ENCODE data around the gene RSRC1. TPM values are rescaled to one million over a fixed set of nuclear protein-coding genes. Genes with fewer than 3 reads are reported as not detected.

Gene RSRC1
- total RNA-seq, 4 donors from 2014 or later, result 22.5 to 41.4 (median 32.9) TPM

DNA sequence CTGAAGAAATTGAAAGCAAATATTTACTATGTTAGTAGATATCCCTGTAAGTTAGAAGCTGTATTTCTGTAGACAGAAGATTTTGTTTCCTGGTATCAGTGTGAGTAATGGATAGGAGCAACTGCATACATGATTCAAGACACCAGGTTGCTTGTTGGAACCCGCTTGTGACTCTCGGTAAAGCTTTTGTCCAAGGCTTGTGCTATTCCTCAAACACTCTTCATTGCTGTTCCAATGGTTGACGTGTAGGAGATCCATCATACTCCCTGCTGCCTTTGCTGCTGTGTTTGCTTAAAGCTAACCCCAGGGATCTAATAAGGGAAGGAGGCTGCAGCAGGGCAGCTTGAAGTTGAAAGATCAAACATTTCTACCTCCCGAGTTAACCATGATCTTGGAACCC, 160.1 kb downstream of the RSRC1 start:
- H3K4me1 ChIP-seq, result peaks cover 0 to 24% (median 0%) of the 10 kb centered on the region in 3 donors
- peaks cover 0 to 33% (median 22%) of the 10 kb centered on the region in 3 donors for H3K9me3 ChIP-seq
- H3K27ac ChIP-seq, result peak overlapping the region; percentile 50 to 71 (median 55)
- DNase-seq, result no peak
- no peak overlapping the region for H3K4me3 ChIP-seq
- peaks cover 0 to 8% (median 0%) of the 10 kb centered on the region in 3 donors for H3K36me3 ChIP-seq
- TF ChIP-seq, protein P1, sequence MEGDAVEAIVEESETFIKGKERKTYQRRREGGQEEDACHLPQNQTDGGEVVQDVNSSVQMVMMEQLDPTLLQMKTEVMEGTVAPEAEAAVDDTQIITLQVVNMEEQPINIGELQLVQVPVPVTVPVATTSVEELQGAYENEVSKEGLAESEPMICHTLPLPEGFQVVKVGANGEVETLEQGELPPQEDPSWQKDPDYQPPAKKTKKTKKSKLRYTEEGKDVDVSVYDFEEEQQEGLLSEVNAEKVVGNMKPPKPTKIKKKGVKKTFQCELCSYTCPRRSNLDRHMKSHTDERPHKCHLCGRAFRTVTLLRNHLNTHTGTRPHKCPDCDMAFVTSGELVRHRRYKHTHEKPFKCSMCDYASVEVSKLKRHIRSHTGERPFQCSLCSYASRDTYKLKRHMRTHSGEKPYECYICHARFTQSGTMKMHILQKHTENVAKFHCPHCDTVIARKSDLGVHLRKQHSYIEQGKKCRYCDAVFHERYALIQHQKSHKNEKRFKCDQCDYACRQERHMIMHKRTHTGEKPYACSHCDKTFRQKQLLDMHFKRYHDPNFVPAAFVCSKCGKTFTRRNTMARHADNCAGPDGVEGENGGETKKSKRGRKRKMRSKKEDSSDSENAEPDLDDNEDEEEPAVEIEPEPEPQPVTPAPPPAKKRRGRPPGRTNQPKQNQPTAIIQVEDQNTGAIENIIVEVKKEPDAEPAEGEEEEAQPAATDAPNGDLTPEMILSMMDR (IDR thresholded peaks at IDR 0.05), result no peak
- no peak for TF ChIP-seq POLR2A (IDR thresholded peaks at IDR 0.05)
- intact Hi-C loops (cut with DNase I), result no loop called here
- no peaks in the 10 kb centered on the region for H3K27me3 ChIP-seq
- 41 to 47% methylated on average over 3 to 4 of the region's 4 CpGs for WGBS, 2 donors

DNA sequence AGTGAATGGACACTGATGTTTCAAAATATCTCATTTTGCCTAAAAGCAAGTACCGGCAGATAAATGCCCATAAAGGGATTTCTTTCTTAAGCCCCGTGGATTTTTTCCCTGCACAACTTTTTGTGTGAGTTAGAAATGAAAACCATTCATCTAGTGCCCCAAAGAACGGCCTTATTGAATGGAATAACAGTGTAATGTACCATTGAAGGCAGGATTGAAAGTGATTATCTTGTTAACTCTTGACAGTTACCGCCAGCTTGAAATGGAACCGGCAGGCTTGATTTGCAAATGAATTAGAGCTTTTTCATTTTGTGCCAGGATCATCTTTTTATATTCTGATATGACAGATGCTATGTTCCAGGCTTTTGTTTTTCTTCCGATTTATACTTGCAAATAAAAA, 162.2 kb downstream of the RSRC1 start:
- WGBS, 2 donors, result 43 to 52% methylated on average over 6 of the region's 6 CpGs
- H3K27ac ChIP-seq, result no peak overlapping the region
- intact Hi-C loops (cut with DNase I), result no loop called here
- no peak overlapping the region for H3K4me3 ChIP-seq
- peaks cover 0 to 13% (median 11%) of the 10 kb centered on the region in 3 donors for H3K9me3 ChIP-seq
- no peak for DNase-seq
- H3K27me3 ChIP-seq, result no peaks in the 10 kb centered on the region
- H3K36me3 ChIP-seq, result peaks cover 0 to under 1% (median 0%) of the 10 kb centered on the region in 3 donors
- TF ChIP-seq, protein P1 (IDR thresholded peaks at IDR 0.05), result no peak
- no peak for TF ChIP-seq POLR2A (IDR thresholded peaks at IDR 0.05)
- peaks cover 0 to 24% (median 0%) of the 10 kb centered on the region in 3 donors for H3K4me1 ChIP-seq

DNA sequence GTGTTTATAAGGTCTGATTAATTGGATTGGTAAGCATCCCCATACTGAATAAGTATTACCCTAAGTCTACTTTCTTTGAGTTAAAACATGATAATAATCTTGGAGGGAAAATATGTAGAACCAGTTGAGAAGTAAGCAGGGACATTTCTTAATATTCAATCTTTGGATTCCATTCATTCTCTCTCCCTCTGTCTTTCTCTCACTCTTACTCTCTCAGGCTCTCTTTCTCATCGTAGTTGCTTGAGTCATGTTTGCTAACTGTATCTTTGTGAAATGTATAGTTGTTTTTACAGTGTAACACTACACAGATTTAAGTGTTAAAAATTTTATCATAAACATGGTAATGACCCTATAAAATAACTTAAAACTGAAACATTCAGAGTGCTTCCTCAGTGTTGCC, 163.8 kb downstream of the RSRC1 start:
- no peak for TF ChIP-seq POLR2A (IDR thresholded peaks at IDR 0.05)
- TF ChIP-seq, protein P1 (IDR thresholded peaks at IDR 0.05), result no peak
- intact Hi-C loops (cut with DNase I), result no loop called here
- no peak for DNase-seq
- no peak overlapping the region for H3K27ac ChIP-seq
- 83 to 96% methylated on average over 1 of the region's 1 CpG for WGBS, 2 donors
- H3K4me3 ChIP-seq, result no peak overlapping the region
- no peaks in the 10 kb centered on the region for H3K27me3 ChIP-seq
- no peaks in the 10 kb centered on the region for H3K9me3 ChIP-seq
- H3K36me3 ChIP-seq, result peaks cover 0 to 7% (median 0%) of the 10 kb centered on the region in 3 donors
- peaks cover 0 to 24% (median 0%) of the 10 kb centered on the region in 3 donors for H3K4me1 ChIP-seq

DNA sequence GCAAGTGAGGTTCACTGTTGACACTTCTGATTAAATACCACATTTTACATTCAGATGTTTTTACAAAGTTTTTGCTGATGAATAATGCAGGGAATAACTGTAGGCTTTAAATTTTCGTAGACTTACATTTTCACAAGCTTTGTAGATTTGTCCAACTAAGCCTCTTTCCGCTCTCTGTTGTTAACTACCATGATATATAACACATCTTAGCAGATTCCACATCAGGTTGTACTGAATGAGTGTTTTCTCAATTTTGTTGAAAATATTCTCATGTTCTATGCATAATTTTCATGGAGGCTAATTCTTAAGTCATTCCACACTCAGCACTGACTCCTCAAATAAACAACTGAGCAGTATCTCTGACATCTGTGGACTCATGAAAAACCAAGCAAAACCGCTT, 168.3 kb downstream of the RSRC1 start:
- WGBS, 2 donors, result 93 to 95% methylated on average over 3 of the region's 3 CpGs
- intact Hi-C loops (cut with DNase I), result no loop called here
- no peaks in the 10 kb centered on the region for H3K27me3 ChIP-seq
- no peak overlapping the region for H3K27ac ChIP-seq
- TF ChIP-seq, protein P1 (IDR thresholded peaks at IDR 0.05), result no peak
- no peak for TF ChIP-seq POLR2A (IDR thresholded peaks at IDR 0.05)
- H3K4me1 ChIP-seq, result no peaks in the 10 kb centered on the region
- DNase-seq, result no peak
- H3K36me3 ChIP-seq, result peaks cover 0 to 7% (median 0%) of the 10 kb centered on the region in 3 donors
- H3K4me3 ChIP-seq, result no peak overlapping the region
- no peaks in the 10 kb centered on the region for H3K9me3 ChIP-seq

DNA sequence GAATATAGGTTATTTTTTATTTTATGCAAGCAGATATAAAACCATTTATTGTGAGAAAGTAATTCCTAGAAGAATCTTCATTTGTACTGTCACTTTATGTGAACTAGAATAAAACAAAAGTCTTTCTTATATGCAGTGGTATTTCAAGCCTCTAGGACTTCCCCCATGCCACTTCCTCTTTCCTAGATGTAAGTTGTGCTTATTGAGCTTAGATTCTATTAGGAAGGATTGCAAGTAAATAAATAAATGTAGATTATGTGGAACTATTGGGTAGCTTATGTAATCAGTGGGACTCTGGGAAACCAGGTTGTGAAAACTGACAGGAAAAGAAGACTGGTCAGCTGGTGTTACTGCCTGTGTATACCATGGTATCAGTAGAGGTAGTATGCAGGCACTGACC, 169.7 kb downstream of the RSRC1 start:
- H3K9me3 ChIP-seq, result no peaks in the 10 kb centered on the region
- H3K36me3 ChIP-seq, result peaks cover 0 to 7% (median 0%) of the 10 kb centered on the region in 3 donors
- no peak overlapping the region for H3K27ac ChIP-seq
- no peak for TF ChIP-seq POLR2A (IDR thresholded peaks at IDR 0.05)
- TF ChIP-seq, protein P1 (IDR thresholded peaks at IDR 0.05), result no peak
- intact Hi-C loops (cut with DNase I), result no loop called here
- no peaks in the 10 kb centered on the region for H3K4me1 ChIP-seq
- DNase-seq, result no peak
- no peak overlapping the region for H3K4me3 ChIP-seq
- no peaks in the 10 kb centered on the region for H3K27me3 ChIP-seq

All from esophagus squamous epithelium (tissue), 5 donors.